HepG2 (cell line): ENCODE measurements around the gene CPM. TPM values are rescaled to one million over a fixed set of nuclear protein-coding genes. Genes with fewer than 3 reads are reported as not detected.

Experiments
- ATAC-seq: fragments of 200-7000 bp; cut with Tn5 transposase; 3 replicates; pipeline ENCODE4 v1.9.1; 2020; ENCODE audit warnings: mild to moderate bottlenecking, moderate library complexity
- BruUV-seq: library from RNA; stranded (reverse); fragments of 400-500 nt; replicated peaks from 2 replicates; lab custom pipeline; 2021; lab: Mats Ljungman, UMichigan
- CTCF ChIA-PET: fragments of 300-600 bp; formaldehyde crosslinking; extraction: SDS; loops from one replicate; lab custom pipeline; 2021; ENCODE audit warnings: low total read pairs, inconsistent platforms, low intra/inter-chr PET ratio; lab: Yijun Ruan, JAX
- POLR2A ChIA-PET: fragments of 350-600 bp; sonication (Branson Sonifier 250); formaldehyde crosslinking; loops from one replicate; lab custom pipeline; 2020; ENCODE audit warnings: antibody characterized with exemption, inconsistent platforms; lab: Yijun Ruan, JAX
- DNase-seq: peaks from one replicate; pipeline ENCODE4 v3.0.0-alpha.2; 2015; ENCODE audit warnings: low spot score
- FAIRE-seq: peaks from 3 replicates; lab custom pipeline; 2011; peaks lifted over from hg19 to GRCh38; lab: Jason Lieb, UNC
- H2AFZ ChIP-seq: one replicate; pipeline ENCODE4 v1.6.1; 2011; ENCODE audit warnings: low read length, inconsistent platforms
- H3K27ac ChIP-seq: fragments of 300-600 bp; 3 replicates; pipeline ENCODE4 v1.8.0; 2011; ENCODE audit warnings: mixed run types, mild to moderate bottlenecking, mixed read lengths, low read length, inconsistent platforms; ENCODE audit not compliant: insufficient read depth; ENCODE audit errors: extremely low read length
- H3K27me3 ChIP-seq, 2 experiments: fragments of 200-600 bp in 1 of 2; 2 replicates in 1 of 2; 3 replicates in 1 of 2; pipeline versions ENCODE4 v1.6.0 to v1.8.0; 2011; ENCODE audit warnings: low read length in 2 of 2, mild to moderate bottlenecking in 2 of 2, moderate library complexity in 2 of 2, inconsistent platforms in 1 of 2; ENCODE audit not compliant: insufficient read depth in 2 of 2, control insufficient read depth in 1 of 2
- H3K36me3 ChIP-seq, 2 experiments: fragments of 200-600 bp in 1 of 2; replicated peaks in 1 of 2; 2 replicates in 1 of 2; 3 replicates in 1 of 2; pipeline versions ENCODE4 v1.5.1 to v1.8.0; 2011; ENCODE audit warnings: low read length in 2 of 2, inconsistent platforms in 1 of 2; ENCODE audit not compliant: insufficient read depth in 2 of 2, control insufficient read depth in 1 of 2
- H3K4me1 ChIP-seq: 2 replicates; pipeline ENCODE4 v1.5.1; 2012; ENCODE audit warnings: low read length, inconsistent platforms; ENCODE audit not compliant: insufficient read depth
- H3K4me2 ChIP-seq: 2 replicates; pipeline ENCODE4 v1.6.0; 2011; ENCODE audit warnings: low read depth, low read length, inconsistent platforms
- H3K4me3 ChIP-seq, 3 experiments: fragments of 200-600 bp in 1 of 3; sonication (generic), shearing (Covaris generic) in 1 of 3; replicated peaks in 1 of 3; 2 replicates each; pipeline ENCODE4 v1.5.1; 2011 to 2016; ENCODE audit warnings: low read length in 3 of 3, inconsistent platforms in 2 of 3, low read depth in 2 of 3, mild to moderate bottlenecking in 2 of 3, control low read depth in 1 of 3, mixed read lengths in 1 of 3; ENCODE audit not compliant: insufficient read depth in 1 of 3
- H3K79me2 ChIP-seq: one replicate; pipeline ENCODE4 v1.6.1; 2011; ENCODE audit warnings: low read length, inconsistent platforms; ENCODE audit not compliant: insufficient read depth
- H3K9ac ChIP-seq: 2 replicates; pipeline ENCODE4 v1.6.0; 2011; ENCODE audit warnings: mild to moderate bottlenecking, low read depth, low read length, inconsistent platforms; ENCODE audit not compliant: insufficient read depth
- H3K9me3 ChIP-seq: 2 replicates; pipeline ENCODE4 v1.5.1; 2012; ENCODE audit warnings: mild to moderate bottlenecking, low read length
- H4K20me1 ChIP-seq: 2 replicates; pipeline ENCODE4 v1.6.0; 2011; ENCODE audit warnings: inconsistent platforms, mild to moderate bottlenecking, low read length, moderate library complexity; ENCODE audit not compliant: insufficient read depth
- ASH2L ChIP-seq: fragments of 300-600, 200-600 bp; sonication (generic); IDR thresholded peaks from 2 replicates; pipeline ENCODE4 v1.7.0; 2017; ENCODE audit warnings: low read depth, mild to moderate bottlenecking, moderate library complexity, mixed read lengths, low read length; ENCODE audit not compliant: insufficient read length
- KMT2A ChIP-seq: sonication (generic); formaldehyde crosslinking; IDR thresholded peaks from 2 replicates; pipeline ENCODE4 v1.4.0; 2020; ENCODE audit warnings: missing genetic modification reagents
- MLLT10 ChIP-seq: sonication (generic); formaldehyde crosslinking; IDR thresholded peaks from 2 replicates; pipeline ENCODE4 v1.4.0; 2020; ENCODE audit warnings: missing genetic modification reagents
- RBFOX2 ChIP-seq: fragments of 200-400 bp; formaldehyde crosslinking; IDR thresholded peaks from 2 replicates; pipeline ENCODE4 v1.6.1; 2017; ENCODE audit warnings: low read depth, mild to moderate bottlenecking, low read length
- RBM22 ChIP-seq: fragments of 200-400 bp; formaldehyde crosslinking; optimal IDR thresholded peaks from 2 replicates; pipeline ENCODE3; 2017; ENCODE audit warnings: mild to moderate bottlenecking, low read length, moderate library complexity
- REXO4 ChIP-seq: sonication (generic); formaldehyde crosslinking; IDR thresholded peaks from 2 replicates; pipeline ENCODE4 v1.8.0; 2022; ENCODE audit warnings: missing genetic modification reagents, mild to moderate bottlenecking, borderline replicate concordance
- SMARCC2 ChIP-seq: fragments of 450-650 bp; IDR thresholded peaks from 2 replicates; pipeline ENCODE4 v1.6.1; 2017; ENCODE audit warnings: antibody characterized with exemption, mild to moderate bottlenecking
- SNAI1 ChIP-seq: sonication (generic); formaldehyde crosslinking; IDR thresholded peaks from 2 replicates; pipeline ENCODE4 v1.5.0; 2020; ENCODE audit warnings: mild to moderate bottlenecking, missing genetic modification reagents, borderline replicate concordance
- TCF7L2 ChIP-seq: IDR thresholded peaks from 2 replicates; pipeline ENCODE4 v1.6.1; 2011; ENCODE audit warnings: mild to moderate bottlenecking, low read depth, low read length, moderate library complexity
- ZNF317 ChIP-seq: sonication (generic); formaldehyde crosslinking; IDR thresholded peaks from 2 replicates; pipeline ENCODE4 v1.5.0; 2020; ENCODE audit warnings: mild to moderate bottlenecking, missing genetic modification reagents
- ZNF816 ChIP-seq: sonication (generic); formaldehyde crosslinking; IDR thresholded peaks from 2 replicates; pipeline ENCODE4 v1.8.0; 2022; ENCODE audit warnings: missing genetic modification reagents, mild to moderate bottlenecking, borderline replicate concordance
- ZSCAN12 ChIP-seq: sonication (generic); formaldehyde crosslinking; IDR thresholded peaks from 2 replicates; pipeline ENCODE4 v1.9.0; 2021; ENCODE audit warnings: mild to moderate bottlenecking, missing genetic modification reagents
- WGBS: methylation state at CpG from one replicate; pipeline ENCODE4 v1.1.6; 2017; ENCODE audit warnings: low lambda C conversion rate; 5-methylcytosine and 5-hydroxymethylcytosine counted together
- in situ Hi-C: cut with HindIII; loops from 2 replicates; pipeline ENCODE4 v1.10.0; 2017; ENCODE audit warnings: low pct_unique_long_range_greater_than_20kb; ENCODE audit not compliant: extremely low pct_ligation_motif_present
- intact Hi-C: fragments of 100-400 bp; cut with micrococcal nuclease; formaldehyde crosslinking; loops from one replicate; pipeline ENCODE4 v1.10.0; 2022; ENCODE audit not compliant: unreplicated experiment
- polyA plus RNA-seq, 8 experiments: library from polyadenylated mRNA; depleted of rRNA in 3 of 8; stranded (reverse) in 7 of 8; unstranded in 1 of 8; fragments of >200 nt; fragmentation: Illumina TruSeq in 4 of 8; extraction: Trizol in 4 of 8; gene quantifications; 2 replicates each; pipeline versions ENCODE4 v1.2.1 to v1.2.3, GENCODE V29; 2011 to 2016; ENCODE audit warnings: low read depth in 4 of 8, missing spikeins in 1 of 8, mixed read lengths in 1 of 8; ENCODE audit not compliant: insufficient read depth in 1 of 8
- total RNA-seq, 5 experiments: library from RNA; depleted of rRNA; stranded (reverse); fragments of >200 nt; fragmentation: Illumina TruSeq; extraction: Trizol; gene quantifications; 2 replicates each; pipeline ENCODE4 v1.2.3, GENCODE V29; 2016; ENCODE audit warnings: low read depth in 1 of 5
- TF ChIP-seq, protein P1 (sequence below): sonication (generic); formaldehyde crosslinking; IDR thresholded peaks from 2 replicates; pipeline ENCODE4 v1.4.0; 2020; ENCODE audit warnings: missing genetic modification reagents, borderline replicate concordance
- TF ChIP-seq, protein P2 (sequence below): sonication (generic); formaldehyde crosslinking; IDR thresholded peaks from 2 replicates; pipeline ENCODE4 v1.4.0; 2020; ENCODE audit warnings: mild to moderate bottlenecking, low read depth, missing genetic modification reagents
- TF ChIP-seq, protein P3 (sequence below): sonication (generic); formaldehyde crosslinking; conservative IDR thresholded peaks from 2 replicates; pipeline ENCODE4 v1.8.0; 2022; ENCODE audit warnings: mild to moderate bottlenecking, moderate library complexity, missing genetic modification reagents

The CPM gene
- total and polyA plus RNA-seq, 2 of the 13 experiments (the other 11 are each of a cell fraction or from before 2014, with no cell fraction given) = not detected

DNA sequence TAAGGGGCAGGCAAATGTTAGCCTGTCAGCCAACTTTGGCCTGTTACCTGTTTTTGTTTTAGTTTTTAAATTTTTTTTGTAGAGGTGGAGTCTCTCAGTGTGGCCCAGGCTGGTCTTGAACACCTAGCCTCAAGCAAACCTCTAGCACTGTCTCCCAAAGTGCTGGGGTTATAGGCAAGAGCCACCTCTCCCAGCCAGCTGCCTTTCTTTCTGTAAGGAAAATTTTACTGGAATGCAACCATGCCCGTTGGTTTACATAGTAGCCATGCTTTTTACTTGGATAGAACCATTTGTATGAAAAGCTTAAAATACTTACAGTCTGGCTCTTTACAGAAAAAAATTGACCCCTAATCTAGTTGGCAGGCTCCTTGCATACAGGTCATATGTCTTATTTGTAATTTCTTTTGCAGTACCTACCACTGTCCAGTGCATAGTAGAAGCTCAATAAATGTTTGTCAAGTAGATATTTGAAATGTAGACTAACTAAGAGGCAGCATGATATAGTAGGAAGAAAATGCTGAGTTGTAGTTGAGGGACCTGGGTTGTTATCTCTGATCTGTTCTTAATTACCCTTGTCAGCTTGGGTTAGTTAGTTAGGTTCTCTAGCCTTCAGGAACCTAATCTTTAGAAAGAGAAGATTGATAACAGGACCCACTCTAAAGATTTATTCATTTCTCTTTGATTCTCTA is 120.3 kb downstream of the CPM start:
- TF ChIP-seq SMARCC2 = no peak
- TF ChIP-seq, protein P1, sequence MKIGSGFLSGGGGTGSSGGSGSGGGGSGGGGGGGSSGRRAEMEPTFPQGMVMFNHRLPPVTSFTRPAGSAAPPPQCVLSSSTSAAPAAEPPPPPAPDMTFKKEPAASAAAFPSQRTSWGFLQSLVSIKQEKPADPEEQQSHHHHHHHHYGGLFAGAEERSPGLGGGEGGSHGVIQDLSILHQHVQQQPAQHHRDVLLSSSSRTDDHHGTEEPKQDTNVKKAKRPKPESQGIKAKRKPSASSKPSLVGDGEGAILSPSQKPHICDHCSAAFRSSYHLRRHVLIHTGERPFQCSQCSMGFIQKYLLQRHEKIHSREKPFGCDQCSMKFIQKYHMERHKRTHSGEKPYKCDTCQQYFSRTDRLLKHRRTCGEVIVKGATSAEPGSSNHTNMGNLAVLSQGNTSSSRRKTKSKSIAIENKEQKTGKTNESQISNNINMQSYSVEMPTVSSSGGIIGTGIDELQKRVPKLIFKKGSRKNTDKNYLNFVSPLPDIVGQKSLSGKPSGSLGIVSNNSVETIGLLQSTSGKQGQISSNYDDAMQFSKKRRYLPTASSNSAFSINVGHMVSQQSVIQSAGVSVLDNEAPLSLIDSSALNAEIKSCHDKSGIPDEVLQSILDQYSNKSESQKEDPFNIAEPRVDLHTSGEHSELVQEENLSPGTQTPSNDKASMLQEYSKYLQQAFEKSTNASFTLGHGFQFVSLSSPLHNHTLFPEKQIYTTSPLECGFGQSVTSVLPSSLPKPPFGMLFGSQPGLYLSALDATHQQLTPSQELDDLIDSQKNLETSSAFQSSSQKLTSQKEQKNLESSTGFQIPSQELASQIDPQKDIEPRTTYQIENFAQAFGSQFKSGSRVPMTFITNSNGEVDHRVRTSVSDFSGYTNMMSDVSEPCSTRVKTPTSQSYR (CRISPR knock-in tag) = no peak
- TF ChIP-seq KMT2A (CRISPR knock-in tag) = no peak
- TF ChIP-seq MLLT10 (CRISPR knock-in tag) = 0 out of 2 replicates have a peak, but pooled peaks have one; percentile 10
- no peak for TF ChIP-seq TCF7L2
- no peak for TF ChIP-seq REXO4 (CRISPR knock-in tag)
- TF ChIP-seq ZSCAN12 (CRISPR knock-in tag) = no peak
- no peak for TF ChIP-seq SNAI1 (CRISPR knock-in tag)
- peak; percentile 30 for TF ChIP-seq ASH2L
- TF ChIP-seq, protein P2, sequence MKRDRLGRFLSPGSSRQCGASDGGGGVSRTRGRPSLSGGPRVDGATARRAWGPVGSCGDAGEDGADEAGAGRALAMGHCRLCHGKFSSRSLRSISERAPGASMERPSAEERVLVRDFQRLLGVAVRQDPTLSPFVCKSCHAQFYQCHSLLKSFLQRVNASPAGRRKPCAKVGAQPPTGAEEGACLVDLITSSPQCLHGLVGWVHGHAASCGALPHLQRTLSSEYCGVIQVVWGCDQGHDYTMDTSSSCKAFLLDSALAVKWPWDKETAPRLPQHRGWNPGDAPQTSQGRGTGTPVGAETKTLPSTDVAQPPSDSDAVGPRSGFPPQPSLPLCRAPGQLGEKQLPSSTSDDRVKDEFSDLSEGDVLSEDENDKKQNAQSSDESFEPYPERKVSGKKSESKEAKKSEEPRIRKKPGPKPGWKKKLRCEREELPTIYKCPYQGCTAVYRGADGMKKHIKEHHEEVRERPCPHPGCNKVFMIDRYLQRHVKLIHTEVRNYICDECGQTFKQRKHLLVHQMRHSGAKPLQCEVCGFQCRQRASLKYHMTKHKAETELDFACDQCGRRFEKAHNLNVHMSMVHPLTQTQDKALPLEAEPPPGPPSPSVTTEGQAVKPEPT (CRISPR knock-in tag) = no peak
- TF ChIP-seq ZNF816 (CRISPR knock-in tag) = no peak
- TF ChIP-seq ZNF317 (CRISPR knock-in tag) = no peak
- TF ChIP-seq, protein P3, sequence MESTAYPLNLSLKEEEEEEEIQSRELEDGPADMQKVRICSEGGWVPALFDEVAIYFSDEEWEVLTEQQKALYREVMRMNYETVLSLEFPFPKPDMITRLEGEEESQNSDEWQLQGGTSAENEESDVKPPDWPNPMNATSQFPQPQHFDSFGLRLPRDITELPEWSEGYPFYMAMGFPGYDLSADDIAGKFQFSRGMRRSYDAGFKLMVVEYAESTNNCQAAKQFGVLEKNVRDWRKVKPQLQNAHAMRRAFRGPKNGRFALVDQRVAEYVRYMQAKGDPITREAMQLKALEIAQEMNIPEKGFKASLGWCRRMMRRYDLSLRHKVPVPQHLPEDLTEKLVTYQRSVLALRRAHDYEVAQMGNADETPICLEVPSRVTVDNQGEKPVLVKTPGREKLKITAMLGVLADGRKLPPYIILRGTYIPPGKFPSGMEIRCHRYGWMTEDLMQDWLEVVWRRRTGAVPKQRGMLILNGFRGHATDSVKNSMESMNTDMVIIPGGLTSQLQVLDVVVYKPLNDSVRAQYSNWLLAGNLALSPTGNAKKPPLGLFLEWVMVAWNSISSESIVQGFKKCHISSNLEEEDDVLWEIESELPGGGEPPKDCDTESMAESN (CRISPR knock-in tag) = no peak
- TF ChIP-seq RBFOX2 = peak; percentile 67; the same call in 1 of the 2 replicates
- TF ChIP-seq RBM22 = peak; percentile 59
- Histone ChIP-seq H3K27ac (no peak overlapping the region), H3K9ac (peak overlapping the region; percentile 58), H3K4me2 (peak overlapping the region; percentile 76), H3K9me3 (no peaks in the 10 kb centered on the region), H3K36me3 (peaks cover 3 to 43% of the 10 kb centered on the region in 2 experiments), H3K27me3 (no peaks in the 10 kb centered on the region; a peak in 1 of 5 replicates), H2AFZ (no peak overlapping the region), H3K4me3 (peak overlapping the region; percentile 82 to 94 (median 88)), H4K20me1 (peaks cover 64% of the 10 kb centered on the region), H3K79me2 (peaks cover 91% of the 10 kb centered on the region), H3K4me1 (peaks cover 54% of the 10 kb centered on the region)
- FAIRE-seq (no peak), ATAC-seq (no peak), DNase-seq (no peak)
- intact Hi-C loops = no loop called here
- ChIA-PET CTCF (no interaction called here), POLR2A (interaction anchor here (0.9 to 8.3 kb wide), 5 partner anchors 9 to 66 kb away, joined by 3 to 54 read pairs (median 5); partner anchors contain the start of gene SLC35E3)
- WGBS = 0% methylated on average over 1 of the region's 1 CpG
- in situ Hi-C loops = no loop called here
- no TSS peak for BruUV-seq
